HepG2 (cell line): ENCODE measurements around the gene HNRNPUL1. TPM values are rescaled to one million over a fixed set of nuclear protein-coding genes. Genes with fewer than 3 reads are reported as not detected.
A peak's percentile ranks its signal among the peaks of the same experiment; 100 is the strongest.

ENCODE experiments used
- EP300 ChIP-seq, 3 experiments: sonication (generic) in 1 of 3; formaldehyde crosslinking in 1 of 3; IDR thresholded peaks; 2 replicates each; pipeline versions ENCODE4 v1.5.1 to v1.6.1; 2011 to 2020; ENCODE audit warnings: low read depth in 2 of 3, low read length in 2 of 3, borderline replicate concordance in 1 of 3, improper control_type of control experiment in 1 of 3, mild to moderate bottlenecking in 1 of 3, missing genetic modification reagents in 1 of 3, moderate library complexity in 1 of 3
- HCFC1 ChIP-seq: fragments of 150-350 bp; IDR thresholded peaks from 2 replicates; pipeline ENCODE4 v1.6.1; 2014; ENCODE audit warnings: low read depth, low read length
- MAF1 ChIP-seq: sonication (generic); formaldehyde crosslinking; IDR thresholded peaks from 2 replicates; pipeline ENCODE4 v1.5.0; 2020; ENCODE audit warnings: missing genetic modification reagents, borderline replicate concordance
- MED13 ChIP-seq: sonication (generic); formaldehyde crosslinking; IDR thresholded peaks from 2 replicates; pipeline ENCODE4 v1.5.0; 2020; ENCODE audit warnings: missing genetic modification reagents
- NPAS2 ChIP-seq: sonication (generic); formaldehyde crosslinking; IDR thresholded peaks from 2 replicates; pipeline ENCODE4 v1.8.0; 2022; ENCODE audit warnings: mild to moderate bottlenecking, missing genetic modification reagents, borderline replicate concordance
- POLR2G ChIP-seq: fragments of 200-400 bp; formaldehyde crosslinking; IDR thresholded peaks from 2 replicates; pipeline ENCODE4 v1.6.1; 2018; ENCODE audit warnings: mild to moderate bottlenecking, low read depth, low read length, moderate library complexity
- RAD21 ChIP-seq: fragments of 450-650 bp; formaldehyde crosslinking; IDR thresholded peaks from 2 replicates; pipeline ENCODE4 v1.5.0; 2020; ENCODE audit warnings: mild to moderate bottlenecking
- SMAD3 ChIP-seq: sonication (generic); formaldehyde crosslinking; IDR thresholded peaks from 2 replicates; pipeline ENCODE4 v1.4.0; 2020; ENCODE audit warnings: missing genetic modification reagents
- SOX5 ChIP-seq: IDR thresholded peaks from 2 replicates; pipeline ENCODE4 v1.6.1; 2016; ENCODE audit warnings: borderline replicate concordance
- TBX3 ChIP-seq: fragments of 450-650 bp; IDR thresholded peaks from 2 replicates; pipeline ENCODE4 v1.6.1; 2017; ENCODE audit warnings: antibody characterized with exemption, mild to moderate bottlenecking, inconsistent platforms, borderline replicate concordance
- TOPORS ChIP-seq: sonication (generic); formaldehyde crosslinking; IDR thresholded peaks from 2 replicates; pipeline ENCODE4 v1.8.0; 2023; ENCODE audit warnings: mild to moderate bottlenecking, missing genetic modification reagents
- TP53 ChIP-seq: sonication (generic); formaldehyde crosslinking; conservative IDR thresholded peaks from 2 replicates; pipeline ENCODE4 v1.4.0; 2020; ENCODE audit warnings: missing genetic modification reagents
- YEATS2 ChIP-seq: sonication (generic); formaldehyde crosslinking; IDR thresholded peaks from 2 replicates; pipeline ENCODE4 v1.4.0; 2020; ENCODE audit warnings: missing genetic modification reagents, borderline replicate concordance
- ZBTB20 ChIP-seq: sonication (generic); formaldehyde crosslinking; IDR thresholded peaks from 2 replicates; pipeline ENCODE4 v1.8.1; 2023; ENCODE audit warnings: missing genetic modification reagents, low read depth, mild to moderate bottlenecking, borderline replicate concordance
- ZBTB34 ChIP-seq: sonication (generic); formaldehyde crosslinking; IDR thresholded peaks from 2 replicates; pipeline ENCODE4 v1.8.0; 2022; ENCODE audit warnings: mild to moderate bottlenecking, missing genetic modification reagents
- ZBTB38 ChIP-seq: sonication (generic); formaldehyde crosslinking; IDR thresholded peaks from 2 replicates; pipeline ENCODE4 v1.5.1; 2020; ENCODE audit warnings: mild to moderate bottlenecking, missing genetic modification reagents
- ZBTB7B ChIP-seq: sonication (generic); formaldehyde crosslinking; IDR thresholded peaks from 2 replicates; pipeline ENCODE4 v1.4.0; 2020; ENCODE audit warnings: missing genetic modification reagents
- ZMYM4 ChIP-seq: sonication (generic); formaldehyde crosslinking; IDR thresholded peaks from 2 replicates; pipeline ENCODE4 v1.8.1; 2023; ENCODE audit warnings: mild to moderate bottlenecking, missing genetic modification reagents
- ZNF260 ChIP-seq: sonication (generic); formaldehyde crosslinking; IDR thresholded peaks from 2 replicates; pipeline ENCODE4 v1.4.0; 2020; ENCODE audit warnings: missing genetic modification reagents, low read depth, mild to moderate bottlenecking, borderline replicate concordance
- ZNF382 ChIP-seq: sonication (generic); formaldehyde crosslinking; IDR thresholded peaks from 2 replicates; pipeline ENCODE4 v1.5.0; 2020; ENCODE audit warnings: missing genetic modification reagents, mild to moderate bottlenecking, borderline replicate concordance
- ZNF563 ChIP-seq: sonication (generic); formaldehyde crosslinking; IDR thresholded peaks from 2 replicates; pipeline ENCODE4 v1.8.0; 2022; ENCODE audit warnings: mild to moderate bottlenecking, moderate library complexity, missing genetic modification reagents
- ZNF720 ChIP-seq: sonication (generic); formaldehyde crosslinking; IDR thresholded peaks from 2 replicates; pipeline ENCODE4 v1.4.0; 2020; ENCODE audit warnings: missing genetic modification reagents
- ZNF749 ChIP-seq: sonication (generic); formaldehyde crosslinking; IDR thresholded peaks from 2 replicates; pipeline ENCODE4 v1.8.0; 2022; ENCODE audit warnings: mild to moderate bottlenecking, missing genetic modification reagents, moderate library complexity, borderline replicate concordance
- ZNF850 ChIP-seq: sonication (generic); formaldehyde crosslinking; conservative IDR thresholded peaks from 2 replicates; pipeline ENCODE4 v1.9.0; 2021; ENCODE audit warnings: mild to moderate bottlenecking, missing genetic modification reagents
- ZSCAN25 ChIP-seq: sonication (generic); formaldehyde crosslinking; IDR thresholded peaks from 2 replicates; pipeline ENCODE4 v1.8.0; 2022; ENCODE audit warnings: mild to moderate bottlenecking, missing genetic modification reagents
- ZSCAN31 ChIP-seq: sonication (generic); formaldehyde crosslinking; IDR thresholded peaks from 2 replicates; pipeline ENCODE4 v1.5.0; 2020; ENCODE audit warnings: low read depth, mild to moderate bottlenecking, missing genetic modification reagents
- polyA plus RNA-seq, 8 experiments: library from polyadenylated mRNA; depleted of rRNA in 3 of 8; stranded (reverse) in 7 of 8; unstranded in 1 of 8; fragments of >200 nt; fragmentation: Illumina TruSeq in 4 of 8; extraction: Trizol in 4 of 8; gene quantifications; 2 replicates each; pipeline versions ENCODE4 v1.2.1 to v1.2.3, GENCODE V29; 2011 to 2016; ENCODE audit warnings: low read depth in 4 of 8, missing spikeins in 1 of 8, mixed read lengths in 1 of 8; ENCODE audit not compliant: insufficient read depth in 1 of 8
- total RNA-seq, 5 experiments: library from RNA; depleted of rRNA; stranded (reverse); fragments of >200 nt; fragmentation: Illumina TruSeq; extraction: Trizol; gene quantifications; 2 replicates each; pipeline ENCODE4 v1.2.3, GENCODE V29; 2016; ENCODE audit warnings: low read depth in 1 of 5
- TF ChIP-seq, protein P1 (sequence below): sonication (generic); formaldehyde crosslinking; IDR thresholded peaks from 2 replicates; pipeline ENCODE4 v1.9.0; 2021; ENCODE audit warnings: missing genetic modification reagents, borderline replicate concordance

The HNRNPUL1 gene
- total and polyA plus RNA-seq, 2 of the 13 experiments (the other 11 are each of a cell fraction or from before 2014, with no cell fraction given), result 30.9 to 81.7 TPM

DNA sequence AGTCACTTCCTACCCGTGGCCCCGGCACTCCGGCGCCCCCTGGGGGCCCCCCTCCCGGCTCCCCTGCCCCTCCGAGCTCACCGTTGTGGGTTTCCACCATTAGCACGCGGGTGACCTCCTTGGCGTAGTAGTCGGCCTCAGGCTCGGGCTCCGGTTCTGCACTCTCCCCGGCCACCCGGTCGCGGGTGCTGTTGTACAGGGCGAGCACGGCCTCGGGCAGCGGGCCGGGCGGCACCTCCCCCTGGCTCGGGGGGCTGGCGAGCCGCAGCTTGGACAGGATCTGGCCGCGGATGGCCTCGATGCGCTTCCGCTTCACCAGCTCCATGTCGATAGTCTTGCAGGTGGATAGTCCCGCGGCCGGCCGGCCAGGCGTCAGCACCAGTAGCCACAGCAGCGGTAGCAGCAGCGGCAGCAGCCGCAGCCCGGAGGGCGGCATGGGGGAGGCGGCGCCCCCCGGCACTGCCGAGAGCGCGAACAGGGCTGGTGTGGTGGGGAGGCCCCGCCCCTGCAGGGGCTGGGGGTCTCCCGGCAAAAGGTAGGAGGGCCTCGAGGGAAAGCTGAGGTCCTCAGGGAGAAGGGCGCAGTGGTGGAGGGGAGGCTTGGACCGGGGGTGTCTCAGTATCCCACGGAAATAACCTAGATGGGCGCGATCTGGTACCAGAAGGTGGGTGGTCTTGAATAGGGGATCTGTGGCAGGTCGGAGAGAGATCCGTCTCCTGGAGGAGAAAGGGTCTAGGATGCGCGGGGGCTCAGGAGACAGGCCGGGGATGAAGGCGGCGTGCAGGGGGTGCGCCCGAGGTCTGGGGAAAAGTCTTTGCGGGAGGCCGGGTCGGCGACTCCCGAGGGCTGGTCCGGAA is 88.7 kb downstream of the HNRNPUL1 start (continued):
- TF ChIP-seq POLR2G (no peak; the same call in 1 of the 2 replicates), TP53 (CRISPR knock-in tag) (no peak), ZBTB20 (CRISPR knock-in tag) (no peak), ZBTB7B (CRISPR knock-in tag) (peak; percentile 72), ZSCAN31 (CRISPR knock-in tag) (no peak; the same call in none of the 2 replicates), TOPORS (CRISPR knock-in tag) (0 out of 2 replicates have a peak, but pooled peaks have one; percentile 5), TBX3 (no peak), MED13 (CRISPR knock-in tag) (no peak), ZNF850 (CRISPR knock-in tag) (no peak), NPAS2 (CRISPR knock-in tag) (no peak), ZNF563 (peak; percentile 52), ZNF720 (CRISPR knock-in tag) (no peak), ZNF382 (no peak), ZNF260 (no peak), RAD21 (no peak), HCFC1 (no peak), YEATS2 (CRISPR knock-in tag) (peak; percentile 35; the same call in 1 of the 2 replicates), SOX5 (no peak), ZBTB38 (CRISPR knock-in tag) (peak; percentile 37; the same call in 1 of the 2 replicates), ZMYM4 (0 out of 2 replicates have a peak, but pooled peaks have one; percentile 19), ZNF749 (CRISPR knock-in tag) (no peak), SMAD3 (CRISPR knock-in tag) (no peak), ZSCAN25 (CRISPR knock-in tag) (no peak), MAF1 (CRISPR knock-in tag) (peak; percentile 87; the same call in 1 of the 2 replicates), EP300 (IDR thresholded peaks at IDR 0.05; ENCODE audit: low read depth in 2 of 2, low read length in 2 of 2) (no peak), EP300 (CRISPR knock-in tag; IDR thresholded peaks at IDR 0.05; ENCODE audit: borderline replicate concordance) (no peak), ZBTB34 (no peak)
- TF ChIP-seq, protein P1, sequence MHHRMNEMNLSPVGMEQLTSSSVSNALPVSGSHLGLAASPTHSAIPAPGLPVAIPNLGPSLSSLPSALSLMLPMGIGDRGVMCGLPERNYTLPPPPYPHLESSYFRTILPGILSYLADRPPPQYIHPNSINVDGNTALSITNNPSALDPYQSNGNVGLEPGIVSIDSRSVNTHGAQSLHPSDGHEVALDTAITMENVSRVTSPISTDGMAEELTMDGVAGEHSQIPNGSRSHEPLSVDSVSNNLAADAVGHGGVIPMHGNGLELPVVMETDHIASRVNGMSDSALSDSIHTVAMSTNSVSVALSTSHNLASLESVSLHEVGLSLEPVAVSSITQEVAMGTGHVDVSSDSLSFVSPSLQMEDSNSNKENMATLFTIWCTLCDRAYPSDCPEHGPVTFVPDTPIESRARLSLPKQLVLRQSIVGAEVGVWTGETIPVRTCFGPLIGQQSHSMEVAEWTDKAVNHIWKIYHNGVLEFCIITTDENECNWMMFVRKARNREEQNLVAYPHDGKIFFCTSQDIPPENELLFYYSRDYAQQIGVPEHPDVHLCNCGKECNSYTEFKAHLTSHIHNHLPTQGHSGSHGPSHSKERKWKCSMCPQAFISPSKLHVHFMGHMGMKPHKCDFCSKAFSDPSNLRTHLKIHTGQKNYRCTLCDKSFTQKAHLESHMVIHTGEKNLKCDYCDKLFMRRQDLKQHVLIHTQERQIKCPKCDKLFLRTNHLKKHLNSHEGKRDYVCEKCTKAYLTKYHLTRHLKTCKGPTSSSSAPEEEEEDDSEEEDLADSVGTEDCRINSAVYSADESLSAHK (CRISPR knock-in tag), result no peak
